Liver (tissue), 3 donors: ENCODE results near the gene KRT28.

ENCODE experiments used
- FOXA1 ChIP-seq: IDR thresholded peaks from 2 replicates; pipeline ENCODE4 v1.6.1; 2016; ENCODE audit warnings: antibody characterized with exemption
- HNF4A ChIP-seq, 2 donors: conservative IDR thresholded peaks; 2 replicates each; pipeline ENCODE4 v1.6.1; 2016; ENCODE audit warnings: antibody characterized with exemption in 2 of 2, mild to moderate bottlenecking in 2 of 2
- JUND ChIP-seq, 2 donors: IDR thresholded peaks; 2 replicates each; pipeline ENCODE4 v1.6.1; 2016; ENCODE audit warnings: antibody characterized with exemption in 2 of 2
- RAD21 ChIP-seq, 2 donors: IDR thresholded peaks; 2 replicates each; pipeline ENCODE4 v1.6.1; 2016; ENCODE audit warnings: antibody characterized with exemption in 2 of 2, mild to moderate bottlenecking in 2 of 2
- SP1 ChIP-seq: IDR thresholded peaks from 2 replicates; pipeline ENCODE4 v1.6.1; 2018; ENCODE audit warnings: antibody characterized with exemption, mild to moderate bottlenecking
- TAF1 ChIP-seq: conservative IDR thresholded peaks from 2 replicates; pipeline ENCODE4 v1.6.1; 2016; ENCODE audit warnings: antibody characterized with exemption, mild to moderate bottlenecking
- YY1 ChIP-seq: IDR thresholded peaks from 2 replicates; pipeline ENCODE4 v1.6.1; 2016; ENCODE audit warnings: antibody characterized with exemption, mild to moderate bottlenecking
- TF ChIP-seq, protein P1 (sequence below): fragments of 150-350 bp; IDR thresholded peaks from 2 replicates; pipeline ENCODE4 v1.5.1; 2017; ENCODE audit warnings: improper control_type of control experiment, low read depth, low read length; ENCODE audit not compliant: missing input control
- TF ChIP-seq, protein P2 (sequence below): IDR thresholded peaks from 2 replicates; pipeline ENCODE4 v1.6.1; 2016; ENCODE audit warnings: antibody characterized with exemption
- TF ChIP-seq, protein P3 (sequence below): IDR thresholded peaks from 2 replicates; pipeline ENCODE4 v1.6.1; 2016; ENCODE audit warnings: antibody characterized with exemption, mild to moderate bottlenecking
- donor health status: healthy.
- donor health status: healthy.

DNA sequence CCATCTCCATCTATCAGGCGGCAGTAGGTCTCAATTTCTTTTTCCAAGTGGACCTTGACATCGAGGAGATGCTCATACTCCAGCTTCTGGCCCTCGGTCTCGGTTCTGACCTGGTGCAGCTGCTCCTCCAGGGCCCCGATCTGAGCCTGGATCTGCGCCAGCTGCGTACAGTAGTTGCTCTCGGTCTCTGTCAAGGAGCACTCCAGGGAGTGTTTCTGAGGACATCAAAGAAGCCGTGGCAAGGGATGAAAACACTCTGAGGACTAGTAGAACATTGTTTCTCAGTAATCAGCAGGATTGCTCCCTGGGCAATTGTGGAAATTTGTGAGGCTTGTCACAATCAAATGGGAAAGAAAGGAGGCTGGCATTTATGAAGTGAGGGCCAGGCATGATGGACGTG lies 5.9 kb downstream of the KRT28 start:
- TF ChIP-seq, protein P1, sequence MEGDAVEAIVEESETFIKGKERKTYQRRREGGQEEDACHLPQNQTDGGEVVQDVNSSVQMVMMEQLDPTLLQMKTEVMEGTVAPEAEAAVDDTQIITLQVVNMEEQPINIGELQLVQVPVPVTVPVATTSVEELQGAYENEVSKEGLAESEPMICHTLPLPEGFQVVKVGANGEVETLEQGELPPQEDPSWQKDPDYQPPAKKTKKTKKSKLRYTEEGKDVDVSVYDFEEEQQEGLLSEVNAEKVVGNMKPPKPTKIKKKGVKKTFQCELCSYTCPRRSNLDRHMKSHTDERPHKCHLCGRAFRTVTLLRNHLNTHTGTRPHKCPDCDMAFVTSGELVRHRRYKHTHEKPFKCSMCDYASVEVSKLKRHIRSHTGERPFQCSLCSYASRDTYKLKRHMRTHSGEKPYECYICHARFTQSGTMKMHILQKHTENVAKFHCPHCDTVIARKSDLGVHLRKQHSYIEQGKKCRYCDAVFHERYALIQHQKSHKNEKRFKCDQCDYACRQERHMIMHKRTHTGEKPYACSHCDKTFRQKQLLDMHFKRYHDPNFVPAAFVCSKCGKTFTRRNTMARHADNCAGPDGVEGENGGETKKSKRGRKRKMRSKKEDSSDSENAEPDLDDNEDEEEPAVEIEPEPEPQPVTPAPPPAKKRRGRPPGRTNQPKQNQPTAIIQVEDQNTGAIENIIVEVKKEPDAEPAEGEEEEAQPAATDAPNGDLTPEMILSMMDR, result no peak
- TF ChIP-seq TAF1 (no peak), YY1 (no peak), RAD21 (IDR thresholded peaks at IDR 0.05) (no peak), JUND (IDR thresholded peaks at IDR 0.05) (no peak), SP1 (no peak), HNF4A (conservative IDR thresholded peaks at IDR 0.05) (no peak), FOXA1 (no peak)
- TF ChIP-seq, protein P2, sequence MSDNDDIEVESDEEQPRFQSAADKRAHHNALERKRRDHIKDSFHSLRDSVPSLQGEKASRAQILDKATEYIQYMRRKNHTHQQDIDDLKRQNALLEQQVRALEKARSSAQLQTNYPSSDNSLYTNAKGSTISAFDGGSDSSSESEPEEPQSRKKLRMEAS, result no peak
- TF ChIP-seq, protein P3, sequence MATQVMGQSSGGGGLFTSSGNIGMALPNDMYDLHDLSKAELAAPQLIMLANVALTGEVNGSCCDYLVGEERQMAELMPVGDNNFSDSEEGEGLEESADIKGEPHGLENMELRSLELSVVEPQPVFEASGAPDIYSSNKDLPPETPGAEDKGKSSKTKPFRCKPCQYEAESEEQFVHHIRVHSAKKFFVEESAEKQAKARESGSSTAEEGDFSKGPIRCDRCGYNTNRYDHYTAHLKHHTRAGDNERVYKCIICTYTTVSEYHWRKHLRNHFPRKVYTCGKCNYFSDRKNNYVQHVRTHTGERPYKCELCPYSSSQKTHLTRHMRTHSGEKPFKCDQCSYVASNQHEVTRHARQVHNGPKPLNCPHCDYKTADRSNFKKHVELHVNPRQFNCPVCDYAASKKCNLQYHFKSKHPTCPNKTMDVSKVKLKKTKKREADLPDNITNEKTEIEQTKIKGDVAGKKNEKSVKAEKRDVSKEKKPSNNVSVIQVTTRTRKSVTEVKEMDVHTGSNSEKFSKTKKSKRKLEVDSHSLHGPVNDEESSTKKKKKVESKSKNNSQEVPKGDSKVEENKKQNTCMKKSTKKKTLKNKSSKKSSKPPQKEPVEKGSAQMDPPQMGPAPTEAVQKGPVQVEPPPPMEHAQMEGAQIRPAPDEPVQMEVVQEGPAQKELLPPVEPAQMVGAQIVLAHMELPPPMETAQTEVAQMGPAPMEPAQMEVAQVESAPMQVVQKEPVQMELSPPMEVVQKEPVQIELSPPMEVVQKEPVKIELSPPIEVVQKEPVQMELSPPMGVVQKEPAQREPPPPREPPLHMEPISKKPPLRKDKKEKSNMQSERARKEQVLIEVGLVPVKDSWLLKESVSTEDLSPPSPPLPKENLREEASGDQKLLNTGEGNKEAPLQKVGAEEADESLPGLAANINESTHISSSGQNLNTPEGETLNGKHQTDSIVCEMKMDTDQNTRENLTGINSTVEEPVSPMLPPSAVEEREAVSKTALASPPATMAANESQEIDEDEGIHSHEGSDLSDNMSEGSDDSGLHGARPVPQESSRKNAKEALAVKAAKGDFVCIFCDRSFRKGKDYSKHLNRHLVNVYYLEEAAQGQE, result no peak
